ENCODE results near the gene PDE12. TPM values are rescaled to one million over a fixed set of nuclear protein-coding genes. Genes with fewer than 3 reads are reported as not detected.
A peak's percentile ranks its signal among the peaks of the same experiment; 100 is the strongest.

Gene PDE12
- total RNA-seq, 1 donor from 2014 or later = 11.0 TPM

DNA sequence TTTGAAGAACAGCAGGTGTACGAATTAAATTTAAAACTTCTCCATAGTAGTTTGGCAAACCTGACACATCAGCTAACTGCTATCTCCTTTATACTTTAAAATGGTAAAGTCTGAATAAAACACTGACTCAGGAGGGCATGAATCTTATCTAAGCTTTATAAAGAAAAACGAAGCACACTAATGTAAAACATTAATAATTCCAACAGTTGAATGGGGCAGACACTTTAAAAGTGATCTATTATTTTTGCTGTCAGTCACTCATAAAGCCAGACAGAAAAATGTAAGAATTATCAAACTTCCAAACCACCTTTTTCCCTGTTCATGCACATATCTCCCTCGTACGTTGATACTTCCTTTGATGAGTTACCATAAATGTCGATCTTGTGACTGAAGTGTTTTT is 38.5 kb downstream of the PDE12 start:
- Mint-ChIP-seq H3K27me3 (ENCODE audit: unreplicated experiment) (peaks cover 15% of the 10 kb centered on the region), H3K4me3 (ENCODE audit: unreplicated experiment) (peak overlapping the region; percentile 75), H3K36me3 (ENCODE audit: low read depth, unreplicated experiment) (no peaks in the 10 kb centered on the region), H3K27ac (ENCODE audit: unreplicated experiment) (peak overlapping the region; percentile 24), H3K9me3 (ENCODE audit: unreplicated experiment) (no peaks in the 10 kb centered on the region), H3K4me1 (ENCODE audit: unreplicated experiment) (peaks cover 28% of the 10 kb centered on the region)
- DNase-seq (ENCODE audit: low spot score) = no peak
- TF ChIP-seq, protein P1, sequence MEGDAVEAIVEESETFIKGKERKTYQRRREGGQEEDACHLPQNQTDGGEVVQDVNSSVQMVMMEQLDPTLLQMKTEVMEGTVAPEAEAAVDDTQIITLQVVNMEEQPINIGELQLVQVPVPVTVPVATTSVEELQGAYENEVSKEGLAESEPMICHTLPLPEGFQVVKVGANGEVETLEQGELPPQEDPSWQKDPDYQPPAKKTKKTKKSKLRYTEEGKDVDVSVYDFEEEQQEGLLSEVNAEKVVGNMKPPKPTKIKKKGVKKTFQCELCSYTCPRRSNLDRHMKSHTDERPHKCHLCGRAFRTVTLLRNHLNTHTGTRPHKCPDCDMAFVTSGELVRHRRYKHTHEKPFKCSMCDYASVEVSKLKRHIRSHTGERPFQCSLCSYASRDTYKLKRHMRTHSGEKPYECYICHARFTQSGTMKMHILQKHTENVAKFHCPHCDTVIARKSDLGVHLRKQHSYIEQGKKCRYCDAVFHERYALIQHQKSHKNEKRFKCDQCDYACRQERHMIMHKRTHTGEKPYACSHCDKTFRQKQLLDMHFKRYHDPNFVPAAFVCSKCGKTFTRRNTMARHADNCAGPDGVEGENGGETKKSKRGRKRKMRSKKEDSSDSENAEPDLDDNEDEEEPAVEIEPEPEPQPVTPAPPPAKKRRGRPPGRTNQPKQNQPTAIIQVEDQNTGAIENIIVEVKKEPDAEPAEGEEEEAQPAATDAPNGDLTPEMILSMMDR (IDR thresholded peaks at IDR 0.05; ENCODE audit: unreplicated experiment) = no peak

DNA sequence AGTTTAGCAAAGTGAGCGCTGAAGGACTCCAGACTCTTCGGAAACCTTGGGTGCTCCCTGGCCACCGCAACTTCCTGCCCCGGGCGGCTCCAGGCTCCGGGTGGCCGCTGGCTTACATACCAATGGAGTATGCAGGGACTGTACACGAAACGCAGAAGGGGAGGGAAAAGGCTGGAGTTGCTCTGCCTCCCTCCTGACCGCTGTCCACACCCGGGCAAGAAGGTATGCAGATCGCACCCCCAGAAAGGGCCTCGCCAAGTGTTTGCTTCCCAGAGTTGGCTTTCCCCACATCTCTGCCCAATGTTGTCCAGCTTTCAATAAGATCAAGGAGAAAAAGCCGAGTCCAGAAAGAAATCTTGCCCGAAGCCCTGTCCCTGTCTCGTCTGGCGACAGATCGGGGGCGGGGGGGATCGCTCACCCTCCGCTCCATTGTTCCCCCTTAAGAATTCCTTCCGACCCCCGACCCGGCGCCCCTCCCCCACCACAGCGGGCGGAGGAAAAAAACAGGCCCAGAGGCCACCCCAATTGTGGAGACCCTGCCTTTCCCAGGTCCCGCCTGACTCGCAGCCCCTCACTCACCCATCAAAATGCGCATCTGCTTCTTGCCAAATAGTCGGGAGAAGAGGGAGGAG is 40.5 kb downstream of the PDE12 start:
- Mint-ChIP-seq H3K36me3 (ENCODE audit: low read depth, unreplicated experiment) (no peaks in the 10 kb centered on the region), H3K9me3 (ENCODE audit: unreplicated experiment) (no peaks in the 10 kb centered on the region), H3K4me1 (ENCODE audit: unreplicated experiment) (peaks cover 28% of the 10 kb centered on the region), H3K4me3 (ENCODE audit: unreplicated experiment) (peak overlapping the region; percentile 98), H3K27ac (ENCODE audit: unreplicated experiment) (peak overlapping the region; percentile 99), H3K27me3 (ENCODE audit: unreplicated experiment) (peaks cover 15% of the 10 kb centered on the region)
- TF ChIP-seq, protein P1 (IDR thresholded peaks at IDR 0.05; ENCODE audit: unreplicated experiment) = no peak
- DNase-seq (ENCODE audit: low spot score) = peak; percentile 62

DNA sequence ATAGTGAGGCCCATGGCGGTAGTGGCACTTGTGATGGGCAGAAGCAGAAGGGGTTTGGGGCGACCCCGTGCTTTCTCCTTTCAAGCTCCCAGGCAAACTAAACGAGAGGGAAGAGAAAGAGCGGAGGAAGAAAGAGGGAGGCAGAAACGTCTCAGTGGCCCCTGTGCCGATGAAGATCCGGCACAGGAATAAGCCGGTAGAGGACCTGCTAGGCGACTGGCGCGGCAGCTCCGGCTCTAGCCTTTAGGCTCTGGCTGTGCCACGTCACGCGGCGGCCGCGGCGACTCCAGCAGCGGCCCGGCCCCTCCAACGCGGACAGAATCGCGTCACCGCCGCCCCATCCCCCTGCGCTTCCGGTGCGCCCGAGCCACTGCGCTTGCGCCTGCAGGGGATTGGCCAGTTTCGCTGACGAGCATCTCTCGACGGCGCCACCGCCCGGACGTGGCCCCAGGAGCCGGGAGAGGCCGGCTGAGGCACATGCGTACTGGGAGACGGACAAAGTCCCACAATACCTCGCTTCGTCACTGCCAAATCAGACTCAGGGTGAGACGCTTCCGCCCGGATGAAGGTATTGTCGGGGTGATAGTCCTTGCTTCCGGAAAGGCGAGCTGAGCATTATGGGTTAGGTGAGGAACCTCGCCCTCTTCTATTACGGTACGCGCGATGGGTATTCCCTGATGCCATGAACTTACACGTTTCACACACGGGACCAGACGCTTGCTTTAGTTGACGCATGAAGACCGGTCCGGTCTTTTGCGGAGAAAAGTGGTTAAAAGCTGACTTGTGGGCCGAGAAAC is 41.3 kb downstream of the PDE12 start, which contains the start of gene ARF4:
Gene ARF4 (minus strand): TSS at position 218 of the 797 bp plus-strand sequence. CDS start 204 bp downstream, at position 14.
- H3K27me3 Mint-ChIP-seq (ENCODE audit: unreplicated experiment) = peaks cover 15% of the 10 kb centered on the region
- TF ChIP-seq, protein P1 (IDR thresholded peaks at IDR 0.05; ENCODE audit: unreplicated experiment) = no peak
- H3K4me1 Mint-ChIP-seq (ENCODE audit: unreplicated experiment) = peaks cover 28% of the 10 kb centered on the region
- H3K9me3 Mint-ChIP-seq (ENCODE audit: unreplicated experiment) = no peaks in the 10 kb centered on the region
- H3K36me3 Mint-ChIP-seq (ENCODE audit: low read depth, unreplicated experiment) = peaks cover 4% of the 10 kb centered on the region
- peak within 1 kb of the TSS; percentile 98 for H3K4me3 Mint-ChIP-seq (ENCODE audit: unreplicated experiment)
- peak within 1 kb of the TSS; percentile 99 for H3K27ac Mint-ChIP-seq (ENCODE audit: unreplicated experiment)
- DNase-seq (ENCODE audit: low spot score) = peak; percentile 100

DNA sequence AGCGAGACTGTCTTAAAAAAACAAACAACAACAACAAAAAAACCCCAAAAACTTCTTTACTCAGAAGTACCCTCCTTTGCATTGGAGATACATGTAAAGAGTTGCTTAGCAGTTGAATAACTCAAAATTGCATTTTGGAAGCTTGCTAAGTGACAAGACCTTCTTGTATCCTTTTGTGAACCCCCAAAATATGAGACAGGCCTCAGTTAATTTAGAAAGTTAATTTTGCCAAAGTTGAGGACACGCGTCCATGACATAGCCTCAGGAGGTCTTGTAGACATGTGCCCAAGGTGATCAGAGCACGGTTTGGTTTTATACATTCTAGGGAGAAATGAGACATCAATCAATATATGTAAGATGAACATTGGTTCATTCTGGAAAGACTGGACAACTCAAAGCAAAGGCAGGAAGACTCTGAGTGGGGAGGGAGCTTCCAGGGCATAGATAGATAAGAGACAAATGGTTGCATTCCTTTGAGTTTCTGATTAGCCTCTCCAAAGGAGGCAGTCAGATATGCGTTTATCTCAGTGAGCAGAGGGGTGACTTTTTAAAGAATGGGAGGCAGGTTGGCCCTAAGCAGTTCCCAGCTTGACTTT is 42.8 kb downstream of the PDE12 start:
- TF ChIP-seq, protein P1 (IDR thresholded peaks at IDR 0.05; ENCODE audit: unreplicated experiment) = no peak
- Mint-ChIP-seq H3K9me3 (ENCODE audit: unreplicated experiment) (no peaks in the 10 kb centered on the region), H3K4me3 (ENCODE audit: unreplicated experiment) (peak overlapping the region; percentile 83), H3K36me3 (ENCODE audit: low read depth, unreplicated experiment) (peaks cover 4% of the 10 kb centered on the region), H3K4me1 (ENCODE audit: unreplicated experiment) (peaks cover 23% of the 10 kb centered on the region), H3K27ac (ENCODE audit: unreplicated experiment) (peak overlapping the region; percentile 99), H3K27me3 (ENCODE audit: unreplicated experiment) (peaks cover 15% of the 10 kb centered on the region)
- DNase-seq (ENCODE audit: low spot score) = no peak

Data from endothelial cell (in vitro differentiated cells).